Mesenchymal stem cell (in vitro differentiated cells and primary cell): ENCODE data around the gene SCNN1A.
A peak's percentile ranks its signal among the peaks of the same experiment; 100 is the strongest.
"Not testable (repeated sequence)": the region's sequence is repeated elsewhere in the genome, so short reads cannot be mapped to it uniquely, and the experiment has no call there.

Experiments used
- DNase-seq: peaks from one replicate; pipeline ENCODE4 v3.0.0-alpha.2; 2013
- H2AFZ ChIP-seq: one replicate; pipeline ENCODE4 v1.6.1; 2013; ENCODE audit warnings: low read depth, mild to moderate bottlenecking, control low read depth, inconsistent platforms, low read length, moderate library complexity
- H2AK5ac ChIP-seq: 2 replicates; pipeline ENCODE4 v1.6.1; 2013; ENCODE audit warnings: low read length, moderate library complexity, mild to moderate bottlenecking, inconsistent platforms; ENCODE audit not compliant: severe bottlenecking
- H2BK120ac ChIP-seq: one replicate; pipeline ENCODE4 v1.6.1; 2013; ENCODE audit warnings: low read depth, mild to moderate bottlenecking, inconsistent platforms, low read length, moderate library complexity
- H2BK12ac ChIP-seq, 2 experiments: one replicate each; pipeline ENCODE4 v1.6.1; 2013; ENCODE audit warnings: inconsistent platforms in 2 of 2, low read length in 2 of 2, mild to moderate bottlenecking in 2 of 2, moderate library complexity in 2 of 2, control low read depth in 1 of 2
- H2BK15ac ChIP-seq: one replicate; pipeline ENCODE4 v1.6.1; 2013; ENCODE audit warnings: mild to moderate bottlenecking, low read depth, inconsistent platforms; ENCODE audit not compliant: poor library complexity, severe bottlenecking
- H2BK5ac ChIP-seq: 2 replicates; pipeline ENCODE4 v1.6.1; 2013; ENCODE audit warnings: low read depth, mild to moderate bottlenecking, low read length, control low read depth, inconsistent platforms; ENCODE audit not compliant: poor library complexity, severe bottlenecking
- H3K14ac ChIP-seq, 2 experiments: one replicate each; pipeline ENCODE4 v1.6.1; 2013; ENCODE audit warnings: inconsistent platforms in 2 of 2, low read length in 2 of 2, control low read depth in 1 of 2, mild to moderate bottlenecking in 1 of 2, moderate library complexity in 1 of 2
- H3K18ac ChIP-seq, 2 experiments: one replicate each; pipeline ENCODE4 v1.6.1; 2013; ENCODE audit warnings: inconsistent platforms in 2 of 2, low read length in 2 of 2, control low read depth in 1 of 2, low read depth in 1 of 2, mild to moderate bottlenecking in 1 of 2
- H3K23ac ChIP-seq, 2 experiments: one replicate each; pipeline ENCODE4 v1.6.1; 2013; ENCODE audit warnings: inconsistent platforms in 2 of 2, low read length in 2 of 2, mild to moderate bottlenecking in 2 of 2, moderate library complexity in 2 of 2, control low read depth in 1 of 2
- H3K27ac ChIP-seq: 2 replicates; pipeline ENCODE4 v1.5.1; 2013; ENCODE audit warnings: mild to moderate bottlenecking, moderate library complexity, low read length, control low read depth, inconsistent platforms; ENCODE audit not compliant: poor library complexity, severe bottlenecking
- H3K27me3 ChIP-seq, 2 experiments: 2 replicates each; pipeline versions ENCODE4 v1.6.1 to v1.7.0; 2013; ENCODE audit warnings: low read length in 2 of 2, mild to moderate bottlenecking in 2 of 2, moderate library complexity in 2 of 2, control low read depth in 1 of 2, inconsistent platforms in 1 of 2; ENCODE audit not compliant: control insufficient read depth in 1 of 2, insufficient read depth in 1 of 2
- H3K36me3 ChIP-seq, 2 experiments: 2 replicates each; pipeline versions ENCODE4 v1.6.1 to v1.7.0; 2013; ENCODE audit warnings: low read length in 2 of 2, control low read depth in 1 of 2, inconsistent platforms in 1 of 2, low read depth in 1 of 2, mild to moderate bottlenecking in 1 of 2; ENCODE audit not compliant: insufficient read depth in 2 of 2, control insufficient read depth in 1 of 2
- H3K4ac ChIP-seq, 2 experiments: one replicate each; pipeline ENCODE4 v1.6.1; 2013; ENCODE audit warnings: inconsistent platforms in 2 of 2, low read length in 2 of 2, mild to moderate bottlenecking in 2 of 2, moderate library complexity in 2 of 2, control low read depth in 1 of 2, low read depth in 1 of 2
- H3K4me1 ChIP-seq: 2 replicates; pipeline ENCODE4 v1.6.1; 2013; ENCODE audit warnings: low read depth, low read length, control low read depth; ENCODE audit not compliant: control insufficient read depth, insufficient read depth
- H3K4me2 ChIP-seq: 2 replicates; pipeline ENCODE4 v1.6.1; 2013; ENCODE audit warnings: low read length, mild to moderate bottlenecking, inconsistent platforms; ENCODE audit not compliant: poor library complexity, severe bottlenecking
- H3K4me3 ChIP-seq, 2 experiments: 2 replicates each; pipeline versions ENCODE4 v1.5.1 to v1.7.0; 2013; ENCODE audit warnings: low read length in 2 of 2, mild to moderate bottlenecking in 2 of 2, control low read depth in 1 of 2, low read depth in 1 of 2; ENCODE audit not compliant: insufficient read depth in 1 of 2
- H3K79me1 ChIP-seq: replicated peaks from 2 replicates; pipeline ENCODE4 v1.6.1; 2013; ENCODE audit warnings: mild to moderate bottlenecking, control low read depth, low read length, inconsistent platforms; ENCODE audit not compliant: poor library complexity, severe bottlenecking
- H3K9ac ChIP-seq: 2 replicates; pipeline ENCODE4 v1.7.0; 2013; ENCODE audit warnings: mild to moderate bottlenecking, low read length, moderate library complexity
- H3K9me3 ChIP-seq: 2 replicates; pipeline ENCODE4 v1.7.0; 2013; ENCODE audit warnings: mild to moderate bottlenecking, low read length; ENCODE audit not compliant: control insufficient read depth
- H4K8ac ChIP-seq: one replicate; pipeline ENCODE4 v1.6.1; 2013; ENCODE audit warnings: inconsistent platforms, mild to moderate bottlenecking, low read length, moderate library complexity
- H4K91ac ChIP-seq: one replicate; pipeline ENCODE4 v1.6.1; 2013; ENCODE audit warnings: mild to moderate bottlenecking, low read length, inconsistent platforms
- WGBS: methylation state at CpG from one replicate; pipeline ENCODE4 v1.1.7; 2013; ENCODE audit warnings: mixed read lengths; 5-methylcytosine and 5-hydroxymethylcytosine counted together

Gene SCNN1A

DNA sequence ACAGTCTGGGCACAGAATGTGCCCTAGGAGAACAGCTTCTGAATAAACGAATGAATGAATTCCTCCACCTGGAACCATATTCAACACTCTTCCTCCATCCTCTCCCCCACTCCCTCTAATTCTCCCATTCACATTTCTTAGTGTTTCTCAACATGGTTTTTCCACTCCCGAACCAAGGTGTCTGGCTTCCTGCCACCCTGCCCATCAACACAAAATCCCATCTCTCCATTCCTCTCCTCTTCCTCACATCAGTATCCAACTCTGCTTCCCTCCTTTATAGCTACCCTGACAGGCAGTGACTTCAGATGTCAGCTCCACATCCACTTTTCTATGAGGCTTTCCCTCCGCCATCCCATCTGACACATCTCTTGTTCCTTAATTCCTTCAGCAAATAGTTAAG is 36.4 kb downstream of the SCNN1A start:
- Histone ChIP-seq H3K9me3 (no peaks in the 10 kb centered on the region), H4K91ac (no peak overlapping the region), H2AFZ (no peak overlapping the region), H2BK15ac (no peak overlapping the region), H3K4me3 (peak overlapping the region in 1 of 2 experiments; percentile 96), H3K4me1 (peaks cover 46% of the 10 kb centered on the region), H3K36me3 (peaks cover 13 to 18% of the 10 kb centered on the region in 2 experiments), H2BK120ac (no peak overlapping the region), H3K18ac (peak overlapping the region; percentile 52 to 67), H3K79me1 (peaks cover 3% of the 10 kb centered on the region), H3K9ac (peak overlapping the region; percentile 98), H2BK12ac (peak overlapping the region; percentile 7 to 28), H3K4me2 (peak overlapping the region; percentile 76), H3K27me3 (no peaks in the 10 kb centered on the region), H2BK5ac (no peak overlapping the region), H3K14ac (peak overlapping the region in 1 of 2 experiments; percentile 8), H2AK5ac (no peak overlapping the region), H3K27ac (peak overlapping the region; percentile 99), H3K4ac (peak overlapping the region in 1 of 2 experiments; percentile 40), H4K8ac (no peak overlapping the region), H3K23ac (no peak overlapping the region)
- DNase-seq, result no peak
- 77% methylated on average over 3 of the region's 3 CpGs for WGBS

DNA sequence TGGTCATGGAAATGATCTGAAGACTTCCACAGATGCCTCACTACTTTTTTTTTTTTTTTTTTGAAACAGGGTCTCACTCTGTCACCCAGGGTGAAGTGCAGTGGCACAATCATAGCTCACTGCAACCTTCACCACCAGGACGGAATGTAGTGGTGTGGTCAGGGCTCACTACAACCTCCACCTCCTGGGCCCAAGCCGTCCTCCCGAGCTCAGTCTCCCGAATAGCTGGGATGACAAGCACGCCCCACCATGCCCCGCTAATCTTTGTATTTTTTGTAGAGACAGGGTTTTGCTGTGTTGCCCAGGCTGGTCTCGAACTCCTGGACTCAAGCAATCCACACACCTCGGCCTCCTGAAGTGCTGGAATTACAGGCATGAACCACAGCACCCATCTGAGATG is 36.8 kb downstream of the SCNN1A start:
- not testable (repeated sequence) for H4K8ac ChIP-seq, H2BK5ac ChIP-seq, H2BK120ac ChIP-seq, H3K27me3 ChIP-seq, H3K9me3 ChIP-seq, H3K14ac ChIP-seq, H3K23ac ChIP-seq, H2AFZ ChIP-seq, H3K79me1 ChIP-seq, DNase-seq
- H3K4ac ChIP-seq, result peak overlapping the region; percentile 18 to 35
- peak overlapping the region; percentile 28 to 50 for H2BK12ac ChIP-seq
- H3K36me3 ChIP-seq, result peaks cover 17 to 23% of the 10 kb centered on the region in 2 experiments
- H2BK15ac ChIP-seq, result peak overlapping the region; percentile 26
- H3K27ac ChIP-seq, result peak overlapping the region; percentile 99
- H3K18ac ChIP-seq, result peak overlapping the region; percentile 52 to 85
- H2AK5ac ChIP-seq, result peak overlapping the region; percentile 98
- WGBS, result 85% methylated on average over 8 of the region's 8 CpGs
- H3K4me3 ChIP-seq, result peak overlapping the region in 1 of 2 experiments; percentile 96
- peak overlapping the region; percentile 98 for H3K9ac ChIP-seq
- H4K91ac ChIP-seq, result peak overlapping the region; percentile 87
- peak overlapping the region; percentile 76 for H3K4me2 ChIP-seq
- H3K4me1 ChIP-seq, result peaks cover 50% of the 10 kb centered on the region

DNA sequence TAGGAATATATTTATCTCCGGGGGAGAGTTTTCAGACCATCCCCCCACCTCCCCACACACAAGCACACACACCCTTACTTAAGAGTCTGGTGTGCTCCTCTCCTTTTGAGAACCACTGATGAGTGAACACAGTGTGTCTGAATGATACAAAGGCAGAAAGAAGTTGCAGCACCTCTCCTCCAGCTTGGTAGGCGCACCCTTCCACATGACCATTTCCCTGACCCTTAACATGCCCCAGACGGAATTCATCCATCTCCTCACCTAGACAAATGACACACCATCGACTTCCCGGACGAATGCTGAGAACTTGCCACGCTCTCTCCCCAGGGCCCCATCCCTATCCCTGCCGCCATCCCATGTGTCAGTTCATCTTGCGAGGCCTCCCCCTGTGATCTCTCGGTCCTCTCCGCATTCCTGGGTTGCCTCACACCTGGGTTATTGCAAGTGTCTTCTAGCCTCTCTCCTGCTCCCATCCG is 37.4 kb downstream of the SCNN1A start:
- H3K18ac ChIP-seq, result peak overlapping the region; percentile 97 to 99
- H2AK5ac ChIP-seq, result peak overlapping the region; percentile 98
- peak overlapping the region; percentile 68 for H3K4me2 ChIP-seq
- no peak overlapping the region for H2AFZ ChIP-seq
- H3K27me3 ChIP-seq, result no peaks in the 10 kb centered on the region
- H2BK12ac ChIP-seq, result peak overlapping the region; percentile 20 to 65
- H3K4me1 ChIP-seq, result peaks cover 56% of the 10 kb centered on the region
- H2BK15ac ChIP-seq, result peak overlapping the region; percentile 76
- H3K4me3 ChIP-seq, result peak overlapping the region in 1 of 2 experiments; percentile 96
- DNase-seq, result peak; percentile 73
- peak overlapping the region; percentile 87 for H4K91ac ChIP-seq
- peak overlapping the region; percentile 25 for H2BK5ac ChIP-seq
- peak overlapping the region; percentile 98 for H3K9ac ChIP-seq
- peak overlapping the region; percentile 67 for H4K8ac ChIP-seq
- H3K79me1 ChIP-seq, result peaks cover 3% of the 10 kb centered on the region
- H3K9me3 ChIP-seq, result no peaks in the 10 kb centered on the region
- peak overlapping the region in 1 of 2 experiments; percentile 68 for H3K14ac ChIP-seq
- WGBS, result 26% methylated on average over 11 of the region's 12 CpGs
- peak overlapping the region; percentile 98 for H2BK120ac ChIP-seq
- H3K27ac ChIP-seq, result peak overlapping the region; percentile 99
- H3K23ac ChIP-seq, result no peak overlapping the region
- peaks cover 22 to 28% of the 10 kb centered on the region in 2 experiments for H3K36me3 ChIP-seq
- peak overlapping the region; percentile 54 to 97 for H3K4ac ChIP-seq

DNA sequence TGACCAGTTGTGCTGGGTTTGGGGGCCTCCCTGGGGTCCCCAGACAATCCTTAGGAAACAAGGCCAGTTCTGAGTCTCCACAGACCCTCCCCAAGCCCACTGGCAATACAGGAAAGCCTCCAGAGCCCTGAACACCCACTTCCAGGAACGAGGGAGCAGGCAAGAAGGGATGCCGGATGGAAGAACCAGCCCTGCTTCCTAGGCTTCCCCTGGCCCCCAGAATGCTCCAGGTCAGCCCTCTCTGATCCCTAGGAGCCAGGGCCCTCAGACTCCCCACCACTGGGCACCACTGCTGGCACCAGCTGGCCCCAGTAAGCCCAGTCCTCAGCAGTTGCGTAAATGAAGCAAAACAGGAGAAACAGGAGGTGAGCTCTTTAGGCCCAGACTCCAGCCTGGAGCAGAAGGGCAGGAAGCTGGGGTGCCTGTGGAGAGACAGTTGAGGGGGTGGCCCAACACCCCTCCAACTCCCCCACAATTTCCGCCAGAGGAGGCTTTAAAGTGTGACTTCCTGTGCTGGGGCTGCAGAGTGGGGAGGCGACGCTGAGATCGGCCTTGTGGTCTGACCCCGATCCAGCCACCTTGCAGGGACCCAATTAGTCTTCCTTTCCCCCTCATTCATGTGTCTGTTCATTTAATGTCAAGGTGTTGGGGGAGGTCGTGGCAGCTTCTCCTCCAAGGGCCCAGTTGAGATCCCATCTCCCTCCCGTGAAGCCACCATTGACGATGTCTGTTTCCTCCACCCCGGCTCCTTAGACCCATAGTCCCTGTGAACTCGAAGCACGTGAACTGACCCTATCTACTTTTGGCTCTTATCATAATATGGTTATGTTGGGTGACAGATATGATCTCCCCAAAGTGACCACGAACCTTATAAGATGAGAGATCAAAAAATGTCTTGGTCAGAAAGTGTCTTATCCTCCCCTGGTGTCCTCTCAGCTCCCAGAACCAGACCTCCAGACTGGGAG is 38.2 kb downstream of the SCNN1A start:
- H3K4me1 ChIP-seq, result peaks cover 57% of the 10 kb centered on the region
- H2BK15ac ChIP-seq, result peak overlapping the region; percentile 98
- no peaks in the 10 kb centered on the region for H3K27me3 ChIP-seq
- H3K4me3 ChIP-seq, result peak overlapping the region in 1 of 2 experiments; percentile 96
- no peak overlapping the region for H2AFZ ChIP-seq
- H3K9me3 ChIP-seq, result no peaks in the 10 kb centered on the region
- H2BK12ac ChIP-seq, result peak overlapping the region; percentile 51 to 88
- no peak for DNase-seq
- H2AK5ac ChIP-seq, result peak overlapping the region; percentile 98
- peak overlapping the region; percentile 99 for H4K8ac ChIP-seq
- H2BK5ac ChIP-seq, result peak overlapping the region; percentile 96
- H3K4ac ChIP-seq, result peak overlapping the region; percentile 97 to 100
- H2BK120ac ChIP-seq, result peak overlapping the region; percentile 98
- peak overlapping the region; percentile 99 for H4K91ac ChIP-seq
- H3K79me1 ChIP-seq, result peaks cover 3% of the 10 kb centered on the region
- 20% methylated on average over 11 of the region's 15 CpGs for WGBS
- H3K36me3 ChIP-seq, result peaks cover 27 to 36% of the 10 kb centered on the region in 2 experiments
- peak overlapping the region; percentile 99 for H3K27ac ChIP-seq
- peak overlapping the region; percentile 81 to 85 for H3K23ac ChIP-seq
- H3K4me2 ChIP-seq, result peak overlapping the region; percentile 68
- H3K18ac ChIP-seq, result peak overlapping the region; percentile 97 to 99
- H3K14ac ChIP-seq, result peak overlapping the region; percentile 19 to 90
- peak overlapping the region; percentile 98 for H3K9ac ChIP-seq
